GM18511 (cell line): ENCODE data around the gene CDH13.

Experiments used
- ATAC-seq: cut with Tn5 transposase; IDR thresholded peaks from one replicate; pipeline ENCODE4 v1.9.1; 2021; ENCODE audit warnings: mild to moderate bottlenecking, moderate library complexity; ENCODE audit not compliant: unreplicated experiment

CDH13 gene

GRCh38 chr16:83258366-83258928, 631.7 kb downstream of the CDH13 start:
- no peak for ATAC-seq

- ATAC-seq: no peak
These were observed 640.2 kb downstream of the CDH13 start for GRCh38 chr16:83266848-83267553.

- no peak for ATAC-seq
These were observed 641.4 kb downstream of the CDH13 start for GRCh38 chr16:83268169-83268568.

GRCh38 chr16:83269048-83269447, 642.3 kb downstream of the CDH13 start:
- no peak for ATAC-seq

GRCh38 chr16:83269541-83269940, 642.8 kb downstream of the CDH13 start:
- ATAC-seq: no peak

GRCh38 chr16:83270061-83270460, 643.3 kb downstream of the CDH13 start:
- no peak for ATAC-seq

- ATAC-seq: no peak
These were observed 643.9 kb downstream of the CDH13 start for GRCh38 chr16:83270640-83271039.

GRCh38 chr16:83271123-83271522, 644.4 kb downstream of the CDH13 start:
- no peak for ATAC-seq

GRCh38 chr16:83271970-83272575, 645.3 kb downstream of the CDH13 start:
- ATAC-seq: no peak

GRCh38 chr16:83272843-83273242, 646.1 kb downstream of the CDH13 start:
- ATAC-seq: no peak

GRCh38 chr16:83273504-83274173, 646.9 kb downstream of the CDH13 start:
- ATAC-seq: no peak

- no peak for ATAC-seq
These were observed 652.5 kb downstream of the CDH13 start for GRCh38 chr16:83279251-83279650.

GRCh38 chr16:83285921-83286320, 659.2 kb downstream of the CDH13 start:
- ATAC-seq: no peak

GRCh38 chr16:83296505-83296904, 669.7 kb downstream of the CDH13 start:
- no peak for ATAC-seq

- no peak for ATAC-seq
These were observed 671.8 kb downstream of the CDH13 start for GRCh38 chr16:83298541-83298940.

- no peak for ATAC-seq
These were observed 673.6 kb downstream of the CDH13 start for GRCh38 chr16:83300326-83300725.

- ATAC-seq: no peak
These were observed 675.2 kb downstream of the CDH13 start for GRCh38 chr16:83301971-83302370.

- no peak for ATAC-seq
These were observed 676.1 kb downstream of the CDH13 start for GRCh38 chr16:83302853-83303252.

- ATAC-seq: no peak
These were observed 678.3 kb downstream of the CDH13 start for GRCh38 chr16:83305092-83305491.

GRCh38 chr16:83306961-83307593, 680.3 kb downstream of the CDH13 start:
- ATAC-seq: no peak

- no peak for ATAC-seq
These were observed 680.8 kb downstream of the CDH13 start for GRCh38 chr16:83307594-83307992.
